Measurements from ENCODE around the gene PPBP.

Gene PPBP

GRCh38 chr4:73988061-73988460, at the start of gene PPBP:
TSS of gene PPBP (minus strand) at chr4:73988190. CDS start at chr4:73988103, 87 bp downstream.
- no peak for DNase-seq

DNA sequence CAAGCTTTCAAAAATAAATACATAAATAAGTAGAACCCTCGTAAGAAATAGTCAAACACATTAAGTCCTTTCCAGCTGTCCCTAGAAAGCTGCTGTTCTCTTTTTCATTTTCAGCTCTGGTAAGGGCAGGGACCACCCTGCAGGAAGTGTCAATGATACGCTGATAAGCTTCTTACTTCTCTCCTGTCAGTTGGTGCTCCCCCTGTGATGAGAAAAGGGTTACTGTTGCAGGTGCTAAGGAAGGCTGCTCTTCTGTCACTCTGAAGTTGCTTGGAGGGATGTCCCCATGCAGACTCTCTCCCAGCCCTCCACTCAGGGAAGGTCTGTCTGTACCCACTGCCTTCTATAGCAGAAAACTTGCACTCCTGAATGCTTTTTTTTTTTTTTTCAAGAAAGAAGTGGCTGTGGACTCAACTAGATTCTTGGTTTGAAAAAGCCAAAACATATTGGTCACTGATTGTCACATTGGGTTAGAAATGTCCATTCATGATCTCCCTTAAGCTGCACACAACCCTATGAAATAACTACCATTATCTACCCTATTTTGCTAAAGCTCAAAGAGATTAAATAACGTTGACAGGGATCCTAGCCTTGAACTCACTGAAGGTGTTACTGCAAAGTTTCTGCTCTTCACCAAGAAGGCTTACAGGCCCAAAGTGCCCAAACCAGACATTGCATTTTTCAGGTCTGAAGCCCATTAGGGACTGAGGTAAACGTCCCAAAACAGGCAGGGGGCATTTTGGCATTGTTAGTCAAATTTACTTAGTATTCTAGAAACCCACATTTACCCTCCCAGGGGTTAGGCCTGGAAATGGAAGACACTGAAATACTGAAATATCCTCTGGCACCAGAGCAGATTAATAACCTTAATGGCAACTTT, 49.3 kb upstream of the PPBP start:
- no peak for DNase-seq

- no peak for DNase-seq
Observed at GRCh38 chr4:74033739-74034138, 45.7 kb upstream of the PPBP start.

- no peak for DNase-seq
Observed at GRCh38 chr4:74032064-74032463, 44.1 kb upstream of the PPBP start.

DNA sequence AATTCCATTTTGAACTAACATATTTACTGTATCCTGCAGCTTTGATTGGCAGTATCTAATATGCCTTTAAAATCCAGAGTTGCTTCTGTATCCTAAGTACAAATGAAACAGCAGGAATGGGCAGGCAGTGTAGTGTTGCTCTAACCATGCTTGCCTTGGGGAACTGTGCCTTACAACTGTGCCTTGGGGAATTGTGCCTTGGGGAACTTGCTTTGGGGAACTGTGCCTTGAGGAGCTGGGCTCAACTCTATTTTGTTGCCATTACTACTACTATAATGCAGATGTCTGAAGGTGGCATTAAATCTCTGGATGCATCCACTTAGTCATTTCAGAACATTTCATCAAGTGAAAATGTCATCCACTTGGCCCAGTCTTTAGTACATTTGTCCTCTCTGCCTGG, 43.6 kb upstream of the PPBP start:
- DNase-seq: no peak

GRCh38 chr4:74030285-74030684, 42.3 kb upstream of the PPBP start:
- no peak for DNase-seq

DNA sequence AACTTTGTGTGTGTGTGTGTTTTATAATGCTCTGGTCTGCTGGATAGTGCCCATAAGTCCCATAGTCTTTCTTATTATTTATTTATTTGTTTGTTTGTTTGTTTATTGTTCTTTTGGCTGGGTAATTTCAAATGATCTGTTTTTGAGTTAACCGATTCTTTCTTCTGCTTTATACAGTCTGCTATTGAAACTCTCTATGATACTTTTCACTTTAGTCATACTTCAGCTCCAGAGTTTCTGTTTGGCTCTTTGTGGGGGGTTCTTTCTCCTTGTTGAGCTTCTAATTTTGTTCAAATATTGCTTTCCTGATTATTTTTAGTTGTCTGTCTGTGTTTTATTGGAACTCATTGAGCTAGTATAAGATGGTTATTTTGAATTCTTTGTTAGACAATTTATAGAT, 40.5 kb upstream of the PPBP start:
- DNase-seq: no peak

GRCh38 chr4:74023709-74024108, 35.7 kb upstream of the PPBP start:
- no peak for DNase-seq

DNA sequence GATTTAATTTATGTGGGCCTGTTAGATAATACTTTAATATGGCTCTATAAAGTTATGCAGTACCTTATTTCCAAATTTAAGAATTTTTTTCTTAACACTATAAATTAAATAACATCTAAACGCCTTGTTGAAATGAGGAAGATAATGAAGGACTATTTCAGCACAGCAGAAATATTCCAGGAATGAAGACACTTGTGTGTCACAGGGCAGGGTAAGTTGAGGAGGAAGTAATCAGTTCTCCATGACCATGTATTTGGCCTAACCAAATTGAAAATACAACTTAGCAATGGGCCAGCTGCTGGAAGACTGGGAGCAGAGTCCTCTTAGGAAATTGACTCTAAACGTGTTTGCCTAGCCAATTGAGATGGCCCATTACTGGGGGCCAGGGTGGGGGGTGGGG, 33.6 kb upstream of the PPBP start:
- DNase-seq: no peak

- no peak for DNase-seq
Observed at GRCh38 chr4:74018771-74019170, 30.8 kb upstream of the PPBP start.

DNA sequence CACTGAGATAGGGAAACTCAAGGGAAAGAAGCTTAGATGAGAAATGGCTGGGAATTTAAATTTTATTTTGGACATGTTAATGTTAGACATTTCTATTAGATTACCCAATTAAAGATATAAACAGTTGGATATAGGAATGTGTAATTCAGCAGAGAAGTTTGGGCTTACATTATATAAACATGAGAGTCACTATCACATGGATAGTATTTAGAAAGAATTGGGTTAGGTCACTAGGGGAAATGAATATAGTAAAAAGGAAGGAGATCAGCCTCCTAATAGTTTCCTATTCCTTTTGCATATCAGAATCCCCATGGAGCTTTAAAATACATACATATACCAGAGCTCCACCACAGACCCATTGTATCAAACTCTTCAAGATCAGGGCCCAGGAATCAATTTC, 30.1 kb upstream of the PPBP start:
- DNase-seq: no peak

- DNase-seq: no peak
Observed at GRCh38 chr4:74016068-74016467, 28.1 kb upstream of the PPBP start.

DNA sequence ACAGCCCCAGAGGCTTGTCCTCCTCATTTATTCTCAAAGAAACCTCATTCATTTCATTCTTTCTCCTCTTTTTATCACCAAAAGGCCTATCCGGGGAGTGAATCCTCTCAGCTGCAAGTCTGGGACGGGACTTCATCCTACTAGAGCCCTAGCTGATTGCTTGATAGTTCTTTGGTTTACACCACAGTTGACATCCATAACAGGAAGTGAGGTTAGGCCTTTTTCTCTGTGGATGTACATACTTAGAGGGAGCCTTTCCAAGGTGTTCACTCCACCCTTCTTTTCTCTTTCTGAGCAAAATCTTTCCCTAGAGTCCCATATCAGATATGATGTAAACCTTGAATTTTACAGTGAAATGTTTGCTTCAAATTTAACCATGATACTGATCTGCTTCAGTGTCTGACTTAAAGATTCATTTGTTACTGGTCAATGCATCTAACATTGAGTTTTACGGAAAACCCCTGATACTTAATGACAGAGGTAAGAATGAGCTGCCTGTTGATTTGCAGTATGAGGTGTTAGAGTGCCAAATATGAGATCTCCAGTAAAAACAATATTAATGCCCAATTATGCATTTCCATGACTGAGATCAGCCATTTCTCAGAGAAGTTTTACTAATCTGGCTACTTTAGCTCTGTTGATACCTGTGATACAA, 27.3 kb upstream of the PPBP start:
- DNase-seq: no peak

DNA sequence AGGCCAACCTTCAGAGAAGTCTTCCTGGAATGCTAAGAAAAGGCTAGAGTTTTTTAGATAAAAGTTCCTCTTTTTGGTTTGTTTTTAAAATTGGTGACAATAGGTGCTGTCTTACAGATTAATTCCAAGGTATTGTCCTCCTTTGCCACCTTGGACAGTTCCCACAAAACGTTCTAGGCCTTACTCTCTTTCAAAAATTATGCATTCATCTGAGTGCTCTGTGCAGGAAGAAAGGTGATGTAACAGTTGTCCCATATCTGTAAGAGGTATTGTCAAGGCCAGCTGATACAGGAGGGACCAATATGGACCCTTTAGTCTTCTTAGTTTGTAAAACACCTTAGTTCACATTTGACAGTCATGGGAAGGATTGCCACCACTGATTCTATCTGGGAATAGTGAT, 26.3 kb upstream of the PPBP start:
- DNase-seq: no peak

- DNase-seq: no peak
Observed at GRCh38 chr4:74013264-74013663, 25.3 kb upstream of the PPBP start.

GRCh38 chr4:74012130-74012529, 24.1 kb upstream of the PPBP start:
- no peak for DNase-seq

DNA sequence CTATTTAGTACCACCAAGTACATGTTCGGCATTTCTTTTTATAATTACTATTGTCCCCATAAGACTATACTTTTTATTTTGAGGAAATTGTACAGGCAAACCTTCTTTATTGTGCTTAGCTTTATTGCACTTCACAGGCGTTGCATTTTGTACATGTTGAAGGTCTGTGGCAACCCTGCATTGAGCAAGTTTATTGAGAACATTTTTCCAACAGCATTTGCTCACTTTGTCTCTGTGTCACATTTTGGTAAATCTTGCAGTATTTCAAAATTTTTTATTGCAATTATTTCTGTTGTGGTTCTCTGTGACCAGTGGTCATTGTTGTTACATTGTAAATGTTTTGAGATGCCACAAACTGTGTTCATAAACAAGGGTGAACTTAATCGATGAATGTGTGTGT, 21.3 kb upstream of the PPBP start:
- DNase-seq: no peak

DNA sequence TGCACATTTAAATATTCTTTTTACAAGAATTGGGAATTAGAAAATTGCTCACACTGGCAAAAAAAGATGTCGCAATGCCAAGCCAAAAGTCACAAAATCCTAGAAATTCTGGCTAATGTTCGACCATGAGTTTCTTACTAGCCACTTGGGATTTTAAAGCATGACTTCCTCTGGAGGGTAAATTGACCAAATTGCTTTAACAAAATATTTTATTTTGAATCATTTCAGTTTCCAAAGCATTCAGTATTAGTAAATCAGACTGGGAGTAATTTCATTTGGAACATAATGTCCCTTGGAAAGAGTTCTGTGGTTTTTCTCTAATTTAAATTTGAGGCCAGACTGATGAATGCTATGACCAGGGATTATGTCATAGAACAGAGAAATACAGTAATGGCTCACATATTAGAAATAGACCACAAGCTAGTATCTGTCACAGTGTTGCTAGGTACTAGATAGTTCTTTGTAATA, 18.1 kb upstream of the PPBP start:
- DNase-seq: no peak

GRCh38 chr4:74005528-74005927, 17.5 kb upstream of the PPBP start:
- DNase-seq: no peak

GRCh38 chr4:74004668-74005067, 16.7 kb upstream of the PPBP start:
- DNase-seq: no peak

GRCh38 chr4:74000301-74000700, 12.3 kb upstream of the PPBP start:
- DNase-seq: no peak

- DNase-seq: no peak
Observed at GRCh38 chr4:73998040-73999011, 10.3 kb upstream of the PPBP start, which contains the start of gene CXCL5. TSS of gene CXCL5 (minus strand) at chr4:73998677. CDS start at chr4:73998581, 96 bp downstream.

DNA sequence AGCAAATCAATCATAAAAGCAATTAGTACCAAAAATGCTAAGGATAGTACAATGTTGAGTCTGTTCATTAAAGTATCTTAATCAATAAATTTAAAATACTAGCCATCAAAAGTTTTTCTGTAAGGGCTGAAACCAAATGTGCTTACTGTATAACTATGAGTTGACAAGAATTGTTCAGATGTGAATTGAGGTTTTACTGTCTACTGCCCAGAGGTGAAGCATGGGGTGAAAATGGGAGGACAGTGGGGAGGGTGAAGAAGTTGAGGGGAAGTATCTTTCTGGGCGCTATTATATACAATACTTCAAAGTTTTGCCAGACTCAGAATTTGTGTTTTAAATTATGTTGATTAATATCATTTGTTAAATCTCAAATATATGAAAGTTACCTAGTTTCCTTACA, 4.1 kb upstream of the PPBP start:
- no peak for DNase-seq

Data from activated CD4-positive, alpha-beta T cell treated with anti-CD3 and anti-CD28 coated beads for 4 hours (primary cell).